Transverse colon (tissue), 4 donors: ENCODE results near the gene PHF21B.

Experiments
- POLR2A ChIP-seq: fragments of 450-650 bp; IDR thresholded peaks from one replicate; pipeline ENCODE4 v1.6.1; 2016; ENCODE audit warnings: antibody characterized with exemption, mild to moderate bottlenecking, moderate library complexity
- POLR2AphosphoS5 ChIP-seq, 3 donors: sonication (generic); formaldehyde crosslinking; IDR thresholded peaks; one replicate each; pipeline ENCODE4 v1.6.1; 2016; ENCODE audit warnings: antibody characterized with exemption in 3 of 3
- TF ChIP-seq, protein P1 (sequence below), 5 experiments: fragments of 200-600 bp in 3 of 5; fragments of 450-650 bp in 2 of 5; sonication (generic) in 3 of 5; IDR thresholded peaks; 1 replicate in 2 of 5; 2 replicates in 3 of 5; pipeline ENCODE4 v1.5.1; 2016 to 2017; ENCODE audit warnings: antibody characterized with exemption in 5 of 5, inconsistent platforms in 3 of 5, mild to moderate bottlenecking in 2 of 5, moderate library complexity in 1 of 5

DNA sequence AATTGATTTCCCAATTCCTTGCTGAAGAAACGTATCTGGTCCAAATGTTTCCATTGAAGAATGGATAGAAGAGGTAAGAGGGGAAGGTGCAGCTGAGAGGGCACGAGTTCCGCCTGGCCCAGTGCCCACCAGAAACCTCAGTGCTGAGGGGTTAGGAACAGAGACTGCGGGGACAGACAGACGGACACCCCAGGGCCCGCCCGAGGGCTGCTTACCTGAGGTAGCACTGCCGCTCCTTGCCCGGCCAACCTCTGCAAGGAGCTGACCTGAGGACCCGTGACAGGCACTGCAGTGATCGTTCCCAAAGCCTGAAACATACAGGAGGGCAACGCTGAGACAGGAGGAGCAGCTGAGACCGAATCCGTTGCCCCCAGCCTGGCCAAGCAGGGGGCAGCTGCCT, 89.6 kb downstream of the PHF21B start:
- TF ChIP-seq, protein P1, sequence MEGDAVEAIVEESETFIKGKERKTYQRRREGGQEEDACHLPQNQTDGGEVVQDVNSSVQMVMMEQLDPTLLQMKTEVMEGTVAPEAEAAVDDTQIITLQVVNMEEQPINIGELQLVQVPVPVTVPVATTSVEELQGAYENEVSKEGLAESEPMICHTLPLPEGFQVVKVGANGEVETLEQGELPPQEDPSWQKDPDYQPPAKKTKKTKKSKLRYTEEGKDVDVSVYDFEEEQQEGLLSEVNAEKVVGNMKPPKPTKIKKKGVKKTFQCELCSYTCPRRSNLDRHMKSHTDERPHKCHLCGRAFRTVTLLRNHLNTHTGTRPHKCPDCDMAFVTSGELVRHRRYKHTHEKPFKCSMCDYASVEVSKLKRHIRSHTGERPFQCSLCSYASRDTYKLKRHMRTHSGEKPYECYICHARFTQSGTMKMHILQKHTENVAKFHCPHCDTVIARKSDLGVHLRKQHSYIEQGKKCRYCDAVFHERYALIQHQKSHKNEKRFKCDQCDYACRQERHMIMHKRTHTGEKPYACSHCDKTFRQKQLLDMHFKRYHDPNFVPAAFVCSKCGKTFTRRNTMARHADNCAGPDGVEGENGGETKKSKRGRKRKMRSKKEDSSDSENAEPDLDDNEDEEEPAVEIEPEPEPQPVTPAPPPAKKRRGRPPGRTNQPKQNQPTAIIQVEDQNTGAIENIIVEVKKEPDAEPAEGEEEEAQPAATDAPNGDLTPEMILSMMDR (IDR thresholded peaks at IDR 0.05): no peak
- TF ChIP-seq POLR2A (no peak), POLR2AphosphoS5 (IDR thresholded peaks at IDR 0.05) (no peak)
